CD4-positive, alpha-beta T cell treated with Interleukin-6 for 4 hours (primary cell): ENCODE results near the gene LRRC2.
A peak's percentile ranks its signal among the peaks of the same experiment; 100 is the strongest.

Experiments used
- DNase-seq: peaks from one replicate; pipeline ENCODE4 v3.0.0-alpha.2; 2020; ENCODE audit warnings: mixed read lengths

Gene LRRC2

GRCh38 chr3:46521096-46521495 lies 45.0 kb downstream of the LRRC2 start:
- DNase-seq, result no peak

GRCh38 chr3:46520531-46520930 lies 45.6 kb downstream of the LRRC2 start:
- no peak for DNase-seq

GRCh38 chr3:46519952-46520351 lies 46.1 kb downstream of the LRRC2 start:
- no peak for DNase-seq

- no peak for DNase-seq
These were observed 48.3 kb downstream of the LRRC2 start for GRCh38 chr3:46517784-46518181.

- no peak for DNase-seq
These were observed 48.9 kb downstream of the LRRC2 start for GRCh38 chr3:46517016-46517783.

- no peak for DNase-seq
These were observed 49.6 kb downstream of the LRRC2 start for GRCh38 chr3:46516521-46516920.

- no peak for DNase-seq
These were observed 53.8 kb downstream of the LRRC2 start for GRCh38 chr3:46512191-46512749.

- DNase-seq, result no peak
These were observed 56.4 kb downstream of the LRRC2 start for GRCh38 chr3:46509661-46510187.

GRCh38 chr3:46508850-46509591 lies 57.1 kb downstream of the LRRC2 start:
- no peak for DNase-seq

GRCh38 chr3:46506526-46506925 lies 59.6 kb downstream of the LRRC2 start:
- no peak for DNase-seq

- no peak for DNase-seq
These were observed 60.1 kb downstream of the LRRC2 start for GRCh38 chr3:46505953-46506352.

GRCh38 chr3:46504789-46505188 lies 61.3 kb downstream of the LRRC2 start:
- peak; percentile 15 for DNase-seq

- DNase-seq, result no peak
These were observed 62.8 kb downstream of the LRRC2 start for GRCh38 chr3:46503200-46503874.

GRCh38 chr3:46501702-46502101 lies 64.4 kb downstream of the LRRC2 start:
- no peak for DNase-seq

GRCh38 chr3:46500656-46501635 lies 65.2 kb downstream of the LRRC2 start:
- no peak for DNase-seq

GRCh38 chr3:46498916-46499519 lies 67.1 kb downstream of the LRRC2 start:
- no peak for DNase-seq

- no peak for DNase-seq
These were observed 68.4 kb downstream of the LRRC2 start, which contains the start of gene RTP3 for GRCh38 chr3:46497556-46498265. TSS of gene RTP3 (plus strand) at chr3:46497976. CDS start at chr3:46498063, 87 bp downstream.

GRCh38 chr3:46496746-46497555 lies 69.2 kb downstream of the LRRC2 start:
- peak; percentile 84 for DNase-seq

GRCh38 chr3:46495901-46496456 lies 70.1 kb downstream of the LRRC2 start:
- no peak for DNase-seq
